ENCODE measurements around the gene POLR3C. TPM values are rescaled to one million over a fixed set of nuclear protein-coding genes. Genes with fewer than 3 reads are reported as not detected.
"Not testable (repeated sequence)": the region's sequence is repeated elsewhere in the genome, so short reads cannot be mapped to it uniquely, and the experiment has no call there.

The POLR3C gene
- total RNA-seq, 2 experiments from 2014 or later, result 29.7 to 32.1 TPM

DNA sequence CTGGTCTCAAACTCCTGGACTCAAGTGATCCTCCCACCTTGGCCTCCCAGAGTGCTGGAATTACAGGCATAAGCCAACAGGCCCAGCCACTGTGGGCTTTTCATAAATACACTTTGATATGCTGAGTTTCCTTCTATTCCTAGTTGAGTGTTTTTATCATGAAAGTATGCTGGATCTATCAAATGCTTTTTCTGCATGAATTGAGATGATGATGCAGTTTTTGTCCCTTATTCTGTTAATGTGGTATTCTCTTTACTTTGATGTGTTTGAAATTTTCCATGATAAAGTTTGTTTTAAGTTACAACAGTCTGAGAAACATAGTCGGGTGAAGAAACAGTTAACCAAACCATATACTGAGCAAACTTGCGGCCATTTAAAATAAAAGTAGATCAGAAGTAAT lies 24.2 kb upstream of the POLR3C start:
- CTCF ChIA-PET, result no interaction called here
- H3K4me1 Mint-ChIP-seq, result peaks cover 11% of the 10 kb centered on the region
- POLR2A ChIA-PET, result no interaction called here
- peaks cover 49% of the 10 kb centered on the region for H3K36me3 Mint-ChIP-seq (ENCODE audit: low read depth)
- H3K27me3 Mint-ChIP-seq, result no peaks in the 10 kb centered on the region
- no peak overlapping the region for H3K4me3 Mint-ChIP-seq
- no peak overlapping the region for H3K27ac Mint-ChIP-seq
- no peak for DNase-seq
- peaks cover 34% of the 10 kb centered on the region for H3K9me3 Mint-ChIP-seq

GRCh38 chr1:145804235-145805045 lies 19.6 kb upstream of the POLR3C start:
- CTCF ChIA-PET, result no interaction called here
- no peaks in the 10 kb centered on the region for H3K27me3 Mint-ChIP-seq

DNA sequence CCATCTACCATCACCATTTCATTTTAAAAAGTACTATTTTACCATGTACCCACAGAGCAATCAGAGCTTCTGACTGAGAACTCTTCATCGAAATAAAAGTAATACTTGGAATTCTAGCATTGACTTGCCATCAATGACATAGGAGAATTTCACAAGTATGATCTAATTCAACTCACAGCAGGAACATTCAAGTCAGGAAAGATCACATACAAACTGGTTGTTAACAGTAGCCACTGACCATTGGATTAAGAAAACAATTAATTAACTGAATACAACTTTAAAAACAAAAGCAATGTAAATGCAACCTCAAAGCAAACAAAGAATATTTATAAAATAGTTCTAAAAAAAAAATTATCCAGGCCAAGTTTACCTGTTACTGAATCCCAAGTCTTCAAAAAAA lies 18.9 kb upstream of the POLR3C start:
- Mint-ChIP-seq H3K36me3 (ENCODE audit: low read depth) (peaks cover 7% of the 10 kb centered on the region), H3K27me3 (no peaks in the 10 kb centered on the region), H3K4me1 (peaks cover 5% of the 10 kb centered on the region), H3K27ac (no peak overlapping the region), H3K9me3 (no peaks in the 10 kb centered on the region), H3K4me3 (no peak overlapping the region)
- no peak for DNase-seq
- POLR2A ChIA-PET, result no interaction called here
- CTCF ChIA-PET, result no interaction called here

More at GRCh38 chr1:145804235-145805045, 19.6 kb upstream of the POLR3C start:
- Mint-ChIP-seq H3K36me3 (ENCODE audit: low read depth) (peaks cover 13% of the 10 kb centered on the region), H3K4me3 (no peak overlapping the region), H3K9me3 (peaks cover 3% of the 10 kb centered on the region), H3K27ac (no peak overlapping the region), H3K4me1 (peaks cover 5% of the 10 kb centered on the region)
- no peak for DNase-seq
- POLR2A ChIA-PET, result no interaction called here

- Mint-ChIP-seq H3K4me3 (no peak overlapping the region), H3K27me3 (no peaks in the 10 kb centered on the region), H3K27ac (no peak overlapping the region), H3K4me1 (peaks cover 5% of the 10 kb centered on the region), H3K9me3 (no peaks in the 10 kb centered on the region), H3K36me3 (ENCODE audit: low read depth) (peaks cover 3% of the 10 kb centered on the region)
- DNase-seq, result no peak
- ChIA-PET CTCF (no interaction called here), POLR2A (no interaction called here)
Measured at GRCh38 chr1:145806408-145806807, 17.6 kb upstream of the POLR3C start.

GRCh38 chr1:145806844-145807243 lies 17.2 kb upstream of the POLR3C start:
- Mint-ChIP-seq H3K4me3 (no peak overlapping the region), H3K9me3 (no peaks in the 10 kb centered on the region), H3K27ac (no peak overlapping the region), H3K27me3 (no peaks in the 10 kb centered on the region), H3K4me1 (peaks cover 5% of the 10 kb centered on the region), H3K36me3 (ENCODE audit: low read depth) (peaks cover 3% of the 10 kb centered on the region)
- ChIA-PET POLR2A (no interaction called here), CTCF (no interaction called here)
- no peak for DNase-seq

GRCh38 chr1:145812977-145813810 lies 10.8 kb upstream of the POLR3C start:
- H3K4me3 Mint-ChIP-seq; H3K4me1 Mint-ChIP-seq; H3K27me3 Mint-ChIP-seq; H3K9me3 Mint-ChIP-seq; DNase-seq; H3K36me3 Mint-ChIP-seq (ENCODE audit: low read depth); POLR2A ChIA-PET; CTCF ChIA-PET; H3K27ac Mint-ChIP-seq: not testable (repeated sequence)

- H3K36me3 Mint-ChIP-seq (ENCODE audit: low read depth); H3K4me1 Mint-ChIP-seq; H3K4me3 Mint-ChIP-seq; DNase-seq; H3K27me3 Mint-ChIP-seq; H3K27ac Mint-ChIP-seq; POLR2A ChIA-PET; CTCF ChIA-PET; H3K9me3 Mint-ChIP-seq: not testable (repeated sequence)
Measured at GRCh38 chr1:145818095-145818494, 5.9 kb upstream of the POLR3C start.

DNA sequence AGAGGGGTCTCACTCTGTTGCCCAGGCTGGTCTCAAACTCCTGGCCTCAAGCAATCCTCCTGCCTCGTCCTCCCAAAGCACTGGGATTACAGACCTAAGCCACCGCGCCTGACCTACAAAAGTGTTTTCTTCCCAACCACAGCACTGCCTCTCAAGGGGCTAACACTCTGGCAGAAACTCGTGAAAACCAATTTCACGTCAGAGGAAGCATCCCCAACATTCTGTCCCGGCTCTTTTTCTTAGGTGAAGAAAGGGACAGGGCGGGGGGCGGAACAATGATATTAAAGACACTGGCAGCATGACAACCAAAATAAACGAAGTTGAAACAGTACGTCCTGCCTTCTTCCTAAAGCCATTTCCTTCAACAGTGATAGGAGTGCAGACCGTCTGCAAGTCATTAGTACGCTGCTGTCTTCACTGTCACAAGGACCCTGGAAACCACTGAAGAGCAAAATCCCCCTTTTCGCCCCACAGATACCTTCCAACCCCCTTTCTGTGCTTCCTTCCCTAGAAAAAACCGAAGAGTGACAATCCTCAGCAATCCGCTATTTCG lies 1.1 kb upstream of the POLR3C start:
- H3K9me3 Mint-ChIP-seq, result not testable (repeated sequence)

GRCh38 chr1:145824499-145824842 lies 471 bp downstream of the POLR3C start:
- H3K9me3 Mint-ChIP-seq, result no peaks in the 10 kb centered on the region
- H3K27ac Mint-ChIP-seq, result peak overlapping the region; percentile 89
- ChIA-PET POLR2A (interaction anchor here (0.7 to 3.7 kb wide), 11 partner anchors 19 to 227 kb away, joined by 3 to 29 read pairs (median 5); partner anchors contain the start of genes ANKRD34A, NUDT17, PIAS3 and POLR3GL), CTCF (interaction anchor here (0.8 to 4.0 kb wide), 4 partner anchors 21 to 543 kb away, joined by 3 to 46 read pairs (median 3); partner anchors contain the start of genes NUDT17 and PEX11B)
- H3K4me3 Mint-ChIP-seq, result peak overlapping the region; percentile 99
- no peak for DNase-seq
- H3K4me1 Mint-ChIP-seq, result peaks cover 40% of the 10 kb centered on the region
- H3K36me3 Mint-ChIP-seq (ENCODE audit: low read depth), result peaks cover 45% of the 10 kb centered on the region
- H3K27me3 Mint-ChIP-seq, result no peaks in the 10 kb centered on the region

More for the DNA sequence above, 1.1 kb upstream of the POLR3C start:
- H3K27me3 Mint-ChIP-seq, DNase-seq, H3K27ac Mint-ChIP-seq, POLR2A ChIA-PET, CTCF ChIA-PET: not testable (repeated sequence)
- H3K36me3 Mint-ChIP-seq (ENCODE audit: low read depth), result peaks cover 34% of the 10 kb centered on the region
- peaks cover 36% of the 10 kb centered on the region for H3K4me1 Mint-ChIP-seq
- H3K4me3 Mint-ChIP-seq, result peak overlapping the region; percentile 24

GRCh38 chr1:145826030-145826429 lies 2.0 kb downstream of the POLR3C start:
- peak overlapping the region; percentile 99 for H3K4me3 Mint-ChIP-seq
- H3K36me3 Mint-ChIP-seq (ENCODE audit: low read depth), result peaks cover 56% of the 10 kb centered on the region
- H3K9me3 Mint-ChIP-seq, result no peaks in the 10 kb centered on the region
- no peak for DNase-seq
- no peaks in the 10 kb centered on the region for H3K27me3 Mint-ChIP-seq
- H3K4me1 Mint-ChIP-seq, result peaks cover 40% of the 10 kb centered on the region
- ChIA-PET CTCF (interaction anchor here (1.0 to 4.0 kb wide), 5 partner anchors 10 to 153 kb away, joined by 3 to 46 read pairs (median 4); partner anchors contain the start of genes NUDT17 and PIAS3), POLR2A (interaction anchor here (0.6 to 3.7 kb wide), 7 partner anchors 13 to 212 kb away, joined by 3 to 29 read pairs (median 4); partner anchors contain the start of genes ANKRD34A, NUDT17, POLR3GL and RBM8A)
- H3K27ac Mint-ChIP-seq, result peak overlapping the region; percentile 18

- no peaks in the 10 kb centered on the region for H3K9me3 Mint-ChIP-seq
- no peaks in the 10 kb centered on the region for H3K27me3 Mint-ChIP-seq
- ChIA-PET CTCF (interaction anchor here (0.6 to 2.5 kb wide), 4 partner anchors 18 to 180 kb away, joined by 3 to 15 read pairs (median 3); partner anchors contain the start of gene NUDT17), POLR2A (interaction anchor here (1.5 to 2.0 kb wide), 3 partner anchors 18 to 136 kb away, joined by 3 to 6 read pairs (median 3); partner anchors contain the start of gene NUDT17)
- peaks cover 73% of the 10 kb centered on the region for H3K36me3 Mint-ChIP-seq (ENCODE audit: low read depth)
- H3K4me1 Mint-ChIP-seq, result peaks cover 42% of the 10 kb centered on the region
- H3K4me3 Mint-ChIP-seq, result no peak overlapping the region
- no peak for DNase-seq
- H3K27ac Mint-ChIP-seq, result peak overlapping the region; percentile 29
Measured at GRCh38 chr1:145827966-145828365, 4.0 kb downstream of the POLR3C start.

DNA sequence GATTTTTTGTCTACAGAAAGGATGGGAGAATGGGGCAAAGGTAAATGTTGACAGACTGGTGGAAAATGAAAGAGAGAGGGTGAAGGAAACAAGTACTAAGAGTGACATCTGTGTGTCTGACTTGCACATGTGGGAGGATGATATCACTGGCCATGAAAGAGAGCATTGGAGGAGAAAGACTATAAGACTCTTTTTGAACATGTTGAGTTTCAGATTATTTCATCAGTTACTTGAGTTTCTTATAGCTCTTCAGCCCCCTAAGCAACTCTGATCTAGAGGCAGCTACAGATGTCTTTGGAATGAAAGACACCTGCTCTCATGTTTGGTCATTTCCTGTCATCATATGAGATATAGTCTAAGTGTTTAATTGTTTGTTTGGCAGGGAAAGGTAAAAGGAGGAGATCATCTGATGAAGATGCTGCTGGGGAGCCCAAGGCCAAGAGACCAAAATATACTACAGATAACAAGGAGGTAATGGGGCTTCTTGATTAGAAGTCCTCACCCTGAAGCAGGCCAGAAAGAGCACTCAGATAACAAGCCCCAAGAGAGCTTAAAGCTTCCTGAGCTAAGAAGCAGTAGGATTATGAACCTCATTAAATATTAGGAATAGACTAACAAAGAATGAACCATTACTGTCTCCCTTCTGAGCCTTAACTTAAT lies 4.5 kb downstream of the POLR3C start:
- Mint-ChIP-seq H3K27me3 (no peaks in the 10 kb centered on the region), H3K27ac (peak overlapping the region; percentile 29), H3K36me3 (ENCODE audit: low read depth) (peaks cover 78% of the 10 kb centered on the region), H3K4me3 (no peak overlapping the region), H3K4me1 (peaks cover 42% of the 10 kb centered on the region), H3K9me3 (no peaks in the 10 kb centered on the region)
- DNase-seq, result no peak
- ChIA-PET CTCF (interaction anchor here (0.6 to 2.5 kb wide), 4 partner anchors 17 to 179 kb away, joined by 3 to 15 read pairs (median 3); partner anchors contain the start of gene NUDT17), POLR2A (interaction anchor here (1.5 to 2.0 kb wide), 3 partner anchors 17 to 135 kb away, joined by 3 to 6 read pairs (median 3); partner anchors contain the start of gene NUDT17)

Measured in activated CD4-positive, alpha-beta memory T cell treated with anti-CD3 and anti-CD28 coated beads, Interleukin-2, amount 10 ng/mL, durations not matched to agents 7 days and 5 days (primary cell).